GM12878 (cell line): Measurements from ENCODE around the gene MBNL1. TPM values are rescaled to one million over a fixed set of nuclear protein-coding genes. Genes with fewer than 3 reads are reported as not detected.
A peak's percentile ranks its signal among the peaks of the same experiment; 100 is the strongest.

Source experiments
- ATF2 ChIP-seq: IDR thresholded peaks from 2 replicates; pipeline ENCODE4 v1.6.1; 2012; ENCODE audit warnings: low read length, inconsistent platforms
- BCL11A ChIP-seq: IDR thresholded peaks from 2 replicates; pipeline ENCODE4 v1.6.1; 2011; ENCODE audit warnings: low read depth, low read length
- CHD1 ChIP-seq: IDR thresholded peaks from 2 replicates; pipeline ENCODE4 v1.6.1; 2012; ENCODE audit warnings: low read depth, low read length, improper control_type of control experiment
- CHD4 ChIP-seq: fragments of 200-600 bp; sonication (generic); IDR thresholded peaks from 2 replicates; pipeline ENCODE4 v1.6.1; 2016; ENCODE audit warnings: mild to moderate bottlenecking
- CREB1 ChIP-seq: IDR thresholded peaks from 2 replicates; pipeline ENCODE4 v1.6.1; 2012; ENCODE audit warnings: low read depth, mild to moderate bottlenecking, inconsistent platforms
- EED ChIP-seq: sonication (generic); IDR thresholded peaks from 2 replicates; pipeline ENCODE4 v1.6.1; 2016; ENCODE audit warnings: antibody characterized with exemption, low read depth
- EP300 ChIP-seq, 2 experiments: fragments of 150-350 bp in 1 of 2; IDR thresholded peaks; 2 replicates each; pipeline ENCODE4 v1.6.1; 2011 to 2012; ENCODE audit warnings: low read depth in 2 of 2, low read length in 2 of 2, borderline replicate concordance in 1 of 2, improper control_type of control experiment in 1 of 2, inconsistent platforms in 1 of 2; ENCODE audit not compliant: control insufficient read depth in 1 of 2
- FOXK2 ChIP-seq: fragments of 450-650 bp; IDR thresholded peaks from 2 replicates; pipeline ENCODE4 v1.6.1; 2017; ENCODE audit warnings: mild to moderate bottlenecking, moderate library complexity
- HCFC1 ChIP-seq: fragments of 150-350 bp; IDR thresholded peaks from 2 replicates; pipeline ENCODE4 v1.6.1; 2014; ENCODE audit warnings: low read length
- MTA2 ChIP-seq: fragments of 450-650 bp; IDR thresholded peaks from 2 replicates; pipeline ENCODE4 v1.6.1; 2016; ENCODE audit warnings: low read depth, mild to moderate bottlenecking, moderate library complexity
- MXI1 ChIP-seq: fragments of 150-350 bp; IDR thresholded peaks from 2 replicates; pipeline ENCODE4 v1.6.1; 2011; ENCODE audit warnings: low read depth, mild to moderate bottlenecking, inconsistent platforms, low read length, improper control_type of control experiment
- NBN ChIP-seq: fragments of 450-650 bp; IDR thresholded peaks from 2 replicates; pipeline ENCODE4 v1.6.1; 2016
- NR2C1 ChIP-seq: fragments of 450-650 bp; IDR thresholded peaks from 2 replicates; pipeline ENCODE4 v1.6.1; 2017; ENCODE audit warnings: antibody characterized with exemption, mild to moderate bottlenecking, moderate library complexity
- NR2C2 ChIP-seq: IDR thresholded peaks from 2 replicates; pipeline ENCODE4 v1.6.1; 2011; ENCODE audit warnings: borderline replicate concordance, low read depth; ENCODE audit not compliant: control insufficient read depth, insufficient read length
- NR2F1 ChIP-seq: fragments of 450-650 bp; conservative IDR thresholded peaks from 2 replicates; pipeline ENCODE4 v1.6.1; 2017; ENCODE audit warnings: mild to moderate bottlenecking
- POLR2AphosphoS5 ChIP-seq: IDR thresholded peaks from 2 replicates; pipeline ENCODE4 v1.6.1; 2011; ENCODE audit warnings: mild to moderate bottlenecking, low read length, inconsistent platforms
- RELB ChIP-seq: fragments of 450-650 bp; IDR thresholded peaks from 2 replicates; pipeline ENCODE4 v1.6.1; 2017; ENCODE audit warnings: low read depth, mild to moderate bottlenecking, moderate library complexity
- SMAD1 ChIP-seq: fragments of 450-650 bp; IDR thresholded peaks from 2 replicates; pipeline ENCODE4 v1.6.1; 2018; ENCODE audit warnings: mild to moderate bottlenecking, low read depth; ENCODE audit not compliant: partially characterized antibody
- TBL1XR1 ChIP-seq: IDR thresholded peaks from 2 replicates; pipeline ENCODE4 v1.6.1; 2012; ENCODE audit warnings: low read depth, low read length, improper control_type of control experiment
- USF1 ChIP-seq: IDR thresholded peaks from 2 replicates; pipeline ENCODE4 v1.6.1; 2011; ENCODE audit warnings: borderline replicate concordance, low read depth, mild to moderate bottlenecking, moderate library complexity, mixed read lengths, low read length; ENCODE audit not compliant: insufficient read depth; ENCODE audit errors: extremely low read length
- USF2 ChIP-seq: IDR thresholded peaks from 2 replicates; pipeline ENCODE4 v1.6.1; 2011; ENCODE audit warnings: low read depth, low read length, improper control_type of control experiment, borderline replicate concordance
- WRNIP1 ChIP-seq: IDR thresholded peaks from 2 replicates; pipeline ENCODE4 v1.6.1; 2011; ENCODE audit warnings: low read depth, low read length, improper control_type of control experiment, borderline replicate concordance
- ZNF217 ChIP-seq: fragments of 450-650 bp; IDR thresholded peaks from 2 replicates; pipeline ENCODE4 v1.6.1; 2017; ENCODE audit warnings: antibody characterized with exemption, mild to moderate bottlenecking
- ZNF384 ChIP-seq: IDR thresholded peaks from 2 replicates; pipeline ENCODE4 v1.6.1; 2012; ENCODE audit warnings: low read depth, mild to moderate bottlenecking, low read length, improper control_type of control experiment, borderline replicate concordance
- polyA plus RNA-seq, 11 experiments: library from polyadenylated mRNA; depleted of rRNA in 4 of 11; unstranded in 6 of 11; stranded (reverse) in 5 of 11; fragments of >200 nt; fragmentation: Nextera tagmentation in 4 of 11; fragmentation: Illumina TruSeq in 1 of 11; extraction: Ambion mirVana in 4 of 11; extraction: Trizol in 1 of 11; gene quantifications; 1 replicate in 1 of 11; 2 replicates in 10 of 11; pipeline versions ENCODE4 v1.2.1 to v1.2.3, GENCODE V29; 2011 to 2016; ENCODE audit warnings: inconsistent platforms in 2 of 11, missing spikeins in 2 of 11, low read depth in 1 of 11
- total RNA-seq, 4 experiments: library from RNA; depleted of rRNA in 3 of 4; stranded (reverse); fragments of >200 nt in 3 of 4; fragmentation: Illumina TruSeq in 1 of 4; extraction: Trizol in 1 of 4; gene quantifications; 2 replicates each; pipeline versions ENCODE4 v1.2.1 to v1.2.3, GENCODE V29; 2013 to 2021

The MBNL1 gene
- total and polyA plus RNA-seq, 10 of the 15 experiments (the other 5 are each of a cell fraction or from before 2014, with no cell fraction given) = 59.6 to 337 (median 143) TPM

- no peak for TF ChIP-seq WRNIP1
- peak; percentile 95 for TF ChIP-seq BCL11A
- TF ChIP-seq CREB1 = peak; percentile 79; the same call in 1 of the 2 replicates
- no peak for TF ChIP-seq ZNF384
- peak; percentile 99 for TF ChIP-seq MTA2
- 0 out of 2 replicates have a peak, but pooled peaks have one; percentile 26 for TF ChIP-seq CHD4
- TF ChIP-seq TBL1XR1 = peak; percentile 75
- no peak; the same call in 1 of the 2 replicates for TF ChIP-seq NR2C1
- TF ChIP-seq CHD1 = no peak
- TF ChIP-seq POLR2AphosphoS5 = peak; percentile 97
- TF ChIP-seq ZNF217 = peak; percentile 90
- no peak for TF ChIP-seq FOXK2
- TF ChIP-seq EP300 (IDR thresholded peaks at IDR 0.05; ENCODE audit: borderline replicate concordance in 1 of 2, control insufficient read depth in 1 of 2, low read depth in 2 of 2, low read length in 2 of 2) = peak; percentile 95 to 99
- peak; percentile 100 for TF ChIP-seq NBN
- TF ChIP-seq EED = peak; percentile 100
- TF ChIP-seq SMAD1 = peak; percentile 84
- TF ChIP-seq NR2C2 = no peak
- TF ChIP-seq NR2F1 = peak; percentile 73; the same call in 1 of the 2 replicates
- no peak for TF ChIP-seq USF1
- no peak for TF ChIP-seq USF2
- TF ChIP-seq HCFC1 = no peak
- peak; percentile 95 for TF ChIP-seq ATF2
- no peak; the same call in 1 of the 2 replicates for TF ChIP-seq MXI1
- peak; percentile 100 for TF ChIP-seq RELB
Measured at GRCh38 chr3:152376351-152377183, 107.8 kb downstream of the MBNL1 start (continued).
